Mucosa of stomach (tissue), 1 donor: ENCODE measurements around the gene TSSK6.

Experiments used
- H3K27me3 ChIP-seq: one replicate; pipeline ENCODE4 v1.7.0; 2013; ENCODE audit warnings: mild to moderate bottlenecking, low read length; ENCODE audit not compliant: control insufficient read depth, insufficient read depth
- H3K36me3 ChIP-seq: one replicate; pipeline ENCODE4 v1.7.0; 2013; ENCODE audit warnings: low read length; ENCODE audit not compliant: control insufficient read depth, insufficient read depth
- H3K4me1 ChIP-seq: one replicate; pipeline ENCODE4 v1.7.0; 2013; ENCODE audit warnings: mild to moderate bottlenecking, low read length; ENCODE audit not compliant: control insufficient read depth, insufficient read depth
- H3K4me3 ChIP-seq: one replicate; pipeline ENCODE4 v1.7.0; 2013; ENCODE audit warnings: low read length
- H3K9ac ChIP-seq: one replicate; pipeline ENCODE4 v1.7.0; 2013; ENCODE audit warnings: mild to moderate bottlenecking, low read length, moderate library complexity
- H3K9me3 ChIP-seq: one replicate; pipeline ENCODE4 v1.7.0; 2013; ENCODE audit warnings: mild to moderate bottlenecking, low read length, moderate library complexity; ENCODE audit not compliant: control insufficient read depth
- donor health status: Pancreatic carcinoma.

Gene TSSK6

GRCh38 chr19:19495614-19496603, 19.4 kb downstream of the TSSK6 start:
- Histone ChIP-seq H3K4me1 (no peaks in the 10 kb centered on the region), H3K27me3 (no peaks in the 10 kb centered on the region), H3K9ac (no peak overlapping the region), H3K9me3 (no peaks in the 10 kb centered on the region), H3K4me3 (no peak overlapping the region), H3K36me3 (peaks cover 43% of the 10 kb centered on the region)

- no peaks in the 10 kb centered on the region for H3K27me3 ChIP-seq
- peaks cover 36% of the 10 kb centered on the region for H3K36me3 ChIP-seq
- H3K9ac ChIP-seq = no peak overlapping the region
Observed at GRCh38 chr19:19493841-19494546, 21.4 kb downstream of the TSSK6 start.

DNA sequence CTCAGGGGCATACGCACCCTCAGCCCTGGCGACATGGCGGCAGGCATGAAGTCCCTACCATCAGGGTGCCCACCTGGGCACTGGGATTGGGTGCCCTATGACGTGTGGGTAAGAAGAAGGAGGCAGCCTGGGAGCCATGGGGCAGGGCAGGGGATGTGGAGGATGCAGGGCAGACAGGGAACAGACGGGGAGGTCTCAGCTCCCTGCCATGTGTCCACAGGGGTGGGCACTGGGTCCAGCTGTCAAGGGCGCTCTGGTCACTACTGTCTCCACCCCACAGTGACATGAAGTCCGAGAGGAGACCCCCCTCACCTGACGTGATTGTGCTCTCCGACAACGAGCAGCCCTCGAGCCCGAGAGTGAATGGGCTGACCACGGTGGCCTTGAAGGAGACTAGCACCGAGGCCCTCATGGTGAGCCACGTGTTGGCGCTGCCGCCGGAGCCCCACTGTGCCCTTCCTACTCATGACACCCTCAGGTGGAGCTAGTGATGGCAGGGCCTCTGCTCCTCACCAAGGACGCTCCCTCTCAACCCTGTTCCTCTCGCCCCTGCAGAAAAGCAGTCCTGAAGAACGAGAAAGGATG, 23.2 kb downstream of the TSSK6 start:
- peaks cover 31% of the 10 kb centered on the region for H3K4me1 ChIP-seq
- no peak overlapping the region for H3K9ac ChIP-seq
- peaks cover 18% of the 10 kb centered on the region for H3K36me3 ChIP-seq
- no peak overlapping the region for H3K4me3 ChIP-seq
- H3K27me3 ChIP-seq = no peaks in the 10 kb centered on the region
- H3K9me3 ChIP-seq = no peaks in the 10 kb centered on the region

More at GRCh38 chr19:19493841-19494546, 21.4 kb downstream of the TSSK6 start:
- Histone ChIP-seq H3K9me3 (no peaks in the 10 kb centered on the region), H3K4me3 (no peak overlapping the region), H3K4me1 (peaks cover 13% of the 10 kb centered on the region)

DNA sequence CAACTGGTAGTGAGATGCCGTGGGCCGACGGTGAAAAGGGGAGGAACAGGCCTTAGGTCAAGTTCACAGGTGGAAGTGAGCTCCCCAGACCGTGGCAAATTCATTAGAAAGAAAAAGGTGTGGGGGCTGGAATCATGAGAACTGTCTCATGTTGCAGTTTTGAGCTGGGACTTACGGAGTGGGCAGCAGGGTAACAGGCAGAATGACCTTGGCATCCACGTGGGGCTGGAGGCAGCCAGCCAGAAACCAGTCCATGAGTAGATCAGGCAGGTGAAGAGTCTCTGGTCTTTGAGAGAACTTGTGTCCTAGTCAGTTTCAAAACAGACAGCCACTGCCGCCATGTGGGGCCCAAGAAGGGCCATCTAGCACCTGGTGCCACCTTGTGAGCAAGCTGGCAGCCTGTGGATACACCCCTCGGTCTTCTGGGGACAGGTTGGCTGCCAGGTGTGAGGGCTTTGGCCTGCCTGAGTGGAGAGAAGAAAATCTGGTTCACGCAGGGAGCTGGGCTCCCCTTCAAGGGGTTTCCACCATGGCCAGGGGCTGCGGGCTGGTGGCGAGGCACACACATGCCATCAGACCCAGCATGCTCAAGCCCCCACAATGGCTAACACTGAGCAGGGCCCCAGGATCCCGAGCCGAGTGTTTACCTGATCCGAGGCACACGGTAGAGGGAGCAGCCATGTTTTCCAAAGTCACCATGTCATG, 23.9 kb downstream of the TSSK6 start:
- H3K4me3 ChIP-seq = no peak overlapping the region
- H3K4me1 ChIP-seq = peaks cover 31% of the 10 kb centered on the region
- no peaks in the 10 kb centered on the region for H3K9me3 ChIP-seq
- no peaks in the 10 kb centered on the region for H3K27me3 ChIP-seq
- H3K36me3 ChIP-seq = peaks cover 13% of the 10 kb centered on the region
- H3K9ac ChIP-seq = no peak overlapping the region

DNA sequence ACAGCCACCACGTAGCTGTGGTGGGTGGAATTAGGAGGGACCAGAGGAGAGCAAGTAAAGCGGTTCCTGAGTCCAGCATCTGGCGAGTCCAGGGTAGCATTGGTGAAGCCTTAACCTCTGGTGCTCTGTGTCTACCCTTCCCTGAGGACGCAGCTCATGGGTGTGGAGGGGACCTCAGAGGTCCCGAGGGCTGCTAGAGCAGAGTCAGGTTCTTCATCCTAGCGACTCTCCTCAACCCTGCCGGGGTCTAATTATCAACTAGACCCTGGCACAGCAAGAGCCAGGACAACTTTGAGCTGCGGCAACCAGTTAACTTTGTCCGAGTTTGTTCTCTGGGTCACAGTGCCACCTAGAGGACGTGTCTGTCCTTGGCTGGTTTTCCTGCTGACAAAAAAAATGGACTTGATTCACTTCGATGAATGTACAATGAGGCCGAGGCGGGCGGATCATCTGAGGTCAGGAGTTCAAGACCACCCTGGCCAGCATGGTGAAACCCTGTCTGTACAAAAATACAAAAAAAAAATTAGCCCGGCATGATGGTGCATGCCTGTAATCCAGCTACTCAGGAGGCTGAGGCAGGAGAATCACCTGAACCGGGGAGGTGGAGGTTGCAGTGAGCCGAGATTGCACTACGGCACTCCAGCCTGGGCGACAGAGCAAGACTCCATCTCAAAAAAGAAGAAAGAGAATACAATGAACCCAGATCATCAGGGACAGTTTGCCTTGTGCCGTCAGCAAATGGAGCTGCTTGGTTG, 25.0 kb downstream of the TSSK6 start:
- no peak overlapping the region for H3K4me3 ChIP-seq
- no peaks in the 10 kb centered on the region for H3K27me3 ChIP-seq
- H3K9me3 ChIP-seq = no peaks in the 10 kb centered on the region
- H3K36me3 ChIP-seq = peaks cover 8% of the 10 kb centered on the region
- H3K4me1 ChIP-seq = peaks cover 31% of the 10 kb centered on the region
- H3K9ac ChIP-seq = no peak overlapping the region

GRCh38 chr19:19489804-19490204, 25.5 kb downstream of the TSSK6 start:
- no peaks in the 10 kb centered on the region for H3K9me3 ChIP-seq
- H3K27me3 ChIP-seq = no peaks in the 10 kb centered on the region
- peaks cover 31% of the 10 kb centered on the region for H3K4me1 ChIP-seq
- H3K9ac ChIP-seq = no peak overlapping the region
- H3K4me3 ChIP-seq = no peak overlapping the region
- H3K36me3 ChIP-seq = peaks cover 7% of the 10 kb centered on the region

- H3K36me3 ChIP-seq = no peaks in the 10 kb centered on the region
- H3K9me3 ChIP-seq = no peaks in the 10 kb centered on the region
- peaks cover 31% of the 10 kb centered on the region for H3K4me1 ChIP-seq
- H3K9ac ChIP-seq = peak overlapping the region; percentile 19
- no peak overlapping the region for H3K4me3 ChIP-seq
- H3K27me3 ChIP-seq = no peaks in the 10 kb centered on the region
Observed at GRCh38 chr19:19488875-19489690, 26.3 kb downstream of the TSSK6 start.

DNA sequence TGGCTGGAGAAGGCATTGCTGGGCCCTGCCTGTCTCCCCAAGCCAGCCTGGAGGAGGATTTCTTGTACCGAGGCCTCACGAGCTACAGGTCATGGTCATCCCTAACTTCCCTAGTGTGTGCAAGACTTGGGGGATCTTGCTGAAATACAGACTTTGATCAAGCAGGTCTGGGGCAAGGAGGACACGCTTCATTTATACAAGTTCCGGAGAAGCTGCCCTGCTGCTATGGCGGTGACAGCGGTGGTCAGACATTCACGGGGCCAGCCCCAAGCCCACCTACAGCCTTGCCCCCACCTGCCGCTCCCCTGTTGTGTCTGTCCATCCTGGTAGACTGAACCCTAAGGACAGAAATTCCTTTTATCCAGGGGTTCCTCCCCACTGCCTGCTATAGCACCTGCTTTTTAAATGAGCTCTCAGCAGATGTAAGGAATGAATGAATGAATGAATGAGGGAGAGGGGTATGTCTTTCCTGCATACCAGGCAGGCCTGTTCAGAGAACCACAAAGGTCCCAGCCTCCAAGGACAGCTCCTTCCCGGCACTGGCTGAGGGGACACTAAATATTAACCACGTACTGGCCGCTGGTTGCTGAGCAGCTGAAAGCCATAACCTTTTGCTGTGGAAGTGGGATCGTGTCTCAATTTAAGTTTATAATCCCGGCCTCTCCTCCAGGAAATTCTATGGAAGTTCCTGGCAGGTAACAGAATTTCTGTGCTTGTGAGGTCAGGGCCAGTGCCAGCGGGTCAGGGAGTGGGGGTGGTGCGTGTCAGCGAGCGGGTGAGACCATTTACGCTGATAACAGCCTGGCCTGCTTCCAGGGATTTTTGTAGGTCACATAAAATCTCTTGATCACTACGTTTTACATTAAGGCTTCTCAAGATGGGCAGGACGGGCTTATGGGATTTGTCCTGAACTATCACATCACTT, 27.1 kb downstream of the TSSK6 start:
- H3K9me3 ChIP-seq = no peaks in the 10 kb centered on the region
- no peaks in the 10 kb centered on the region for H3K27me3 ChIP-seq
- H3K9ac ChIP-seq = peak overlapping the region; percentile 19
- H3K4me3 ChIP-seq = no peak overlapping the region
- H3K4me1 ChIP-seq = peaks cover 31% of the 10 kb centered on the region
- no peaks in the 10 kb centered on the region for H3K36me3 ChIP-seq

- no peaks in the 10 kb centered on the region for H3K9me3 ChIP-seq
- no peak overlapping the region for H3K4me3 ChIP-seq
- no peak overlapping the region for H3K9ac ChIP-seq
- H3K27me3 ChIP-seq = no peaks in the 10 kb centered on the region
- H3K4me1 ChIP-seq = peaks cover 31% of the 10 kb centered on the region
- no peaks in the 10 kb centered on the region for H3K36me3 ChIP-seq
Observed at GRCh38 chr19:19487077-19487949, 28.0 kb downstream of the TSSK6 start.
